Activated B cell treated with CpG ODN at 0.5 μM for 24 hours (primary cell): Measurements from ENCODE around the gene MAP3K13. TPM values are rescaled to one million over a fixed set of nuclear protein-coding genes. Genes with fewer than 3 reads are reported as not detected.

Experiments
- ATAC-seq: fragments of 200-7000 bp; cut with Tn5 transposase; one replicate; pipeline ENCODE4 v1.10.0; 2021; ENCODE audit warnings: low read depth, mild to moderate bottlenecking, moderate library complexity
- CTCF ChIA-PET: fragments of 350-600 bp; sonication (Branson Sonifier 250); formaldehyde crosslinking; loops from one replicate; lab custom pipeline; 2021; ENCODE audit warnings: antibody characterized with exemption; lab: Charles Lee
- POLR2A ChIA-PET: fragments of 350-600 bp; sonication (Branson Sonifier 250); formaldehyde crosslinking; loops from one replicate; lab custom pipeline; 2021; ENCODE audit warnings: antibody characterized with exemption; lab: Charles Lee
- DNase-seq: peaks from one replicate; pipeline ENCODE4 v3.0.0; 2022
- H3K27ac Mint-ChIP-seq: one replicate; pipeline ENCODE4 v1.8.0; 2020; ENCODE audit warnings: mixed read lengths
- H3K27me3 Mint-ChIP-seq: one replicate; pipeline ENCODE4 v1.8.0; 2021; ENCODE audit warnings: mixed read lengths
- H3K36me3 Mint-ChIP-seq: one replicate; pipeline ENCODE4 v1.8.0; 2021; ENCODE audit warnings: low read depth, mixed read lengths
- H3K4me1 Mint-ChIP-seq: one replicate; pipeline ENCODE4 v1.8.0; 2021; ENCODE audit warnings: mixed read lengths
- H3K4me3 Mint-ChIP-seq: one replicate; pipeline ENCODE4 v1.8.0; 2020; ENCODE audit warnings: mild to moderate bottlenecking, mixed read lengths
- H3K9me3 Mint-ChIP-seq: one replicate; pipeline ENCODE4 v1.8.0; 2020; ENCODE audit warnings: mixed read lengths
- intact Hi-C: fragments of 100-400 bp; cut with micrococcal nuclease; formaldehyde crosslinking; loops from one replicate; pipeline ENCODE4 v1.15.1; 2024
- total RNA-seq: library from RNA; stranded (reverse); gene quantifications from 2 replicates; pipeline ENCODE4 v1.2.3, GENCODE V29; 2022
- TF ChIP-seq, protein P1 (sequence below): fragments of 200-600 bp; IDR thresholded peaks from one replicate; pipeline ENCODE4 v1.8.0; 2022; ENCODE audit warnings: antibody characterized with exemption, mild to moderate bottlenecking

Gene MAP3K13
- total RNA-seq, 1 donor from 2014 or later: 10.5 TPM

- Mint-ChIP-seq H3K27me3 (no peaks in the 10 kb centered on the region), H3K36me3 (no peaks in the 10 kb centered on the region), H3K4me1 (no peaks in the 10 kb centered on the region), H3K27ac (no peak overlapping the region), H3K9me3 (no peaks in the 10 kb centered on the region), H3K4me3 (no peak overlapping the region)
- TF ChIP-seq, protein P1, sequence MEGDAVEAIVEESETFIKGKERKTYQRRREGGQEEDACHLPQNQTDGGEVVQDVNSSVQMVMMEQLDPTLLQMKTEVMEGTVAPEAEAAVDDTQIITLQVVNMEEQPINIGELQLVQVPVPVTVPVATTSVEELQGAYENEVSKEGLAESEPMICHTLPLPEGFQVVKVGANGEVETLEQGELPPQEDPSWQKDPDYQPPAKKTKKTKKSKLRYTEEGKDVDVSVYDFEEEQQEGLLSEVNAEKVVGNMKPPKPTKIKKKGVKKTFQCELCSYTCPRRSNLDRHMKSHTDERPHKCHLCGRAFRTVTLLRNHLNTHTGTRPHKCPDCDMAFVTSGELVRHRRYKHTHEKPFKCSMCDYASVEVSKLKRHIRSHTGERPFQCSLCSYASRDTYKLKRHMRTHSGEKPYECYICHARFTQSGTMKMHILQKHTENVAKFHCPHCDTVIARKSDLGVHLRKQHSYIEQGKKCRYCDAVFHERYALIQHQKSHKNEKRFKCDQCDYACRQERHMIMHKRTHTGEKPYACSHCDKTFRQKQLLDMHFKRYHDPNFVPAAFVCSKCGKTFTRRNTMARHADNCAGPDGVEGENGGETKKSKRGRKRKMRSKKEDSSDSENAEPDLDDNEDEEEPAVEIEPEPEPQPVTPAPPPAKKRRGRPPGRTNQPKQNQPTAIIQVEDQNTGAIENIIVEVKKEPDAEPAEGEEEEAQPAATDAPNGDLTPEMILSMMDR: no peak
- intact Hi-C loops: no loop called here
- no peak for ATAC-seq
- ChIA-PET CTCF (no interaction called here), POLR2A (no interaction called here)
- DNase-seq: no peak
These were observed 37.1 kb downstream of the MAP3K13 start for GRCh38 chr3:185399737-185400667.

GRCh38 chr3:185400866-185401265 lies 37.9 kb downstream of the MAP3K13 start:
- TF ChIP-seq, protein P1: no peak
- Mint-ChIP-seq H3K36me3 (no peaks in the 10 kb centered on the region), H3K4me1 (no peaks in the 10 kb centered on the region), H3K27ac (no peak overlapping the region), H3K4me3 (no peak overlapping the region), H3K27me3 (no peaks in the 10 kb centered on the region), H3K9me3 (no peaks in the 10 kb centered on the region)
- POLR2A ChIA-PET: no interaction called here
- ATAC-seq (no peak), DNase-seq (no peak)
- CTCF ChIA-PET: no interaction called here
- intact Hi-C loops: no loop called here

DNA sequence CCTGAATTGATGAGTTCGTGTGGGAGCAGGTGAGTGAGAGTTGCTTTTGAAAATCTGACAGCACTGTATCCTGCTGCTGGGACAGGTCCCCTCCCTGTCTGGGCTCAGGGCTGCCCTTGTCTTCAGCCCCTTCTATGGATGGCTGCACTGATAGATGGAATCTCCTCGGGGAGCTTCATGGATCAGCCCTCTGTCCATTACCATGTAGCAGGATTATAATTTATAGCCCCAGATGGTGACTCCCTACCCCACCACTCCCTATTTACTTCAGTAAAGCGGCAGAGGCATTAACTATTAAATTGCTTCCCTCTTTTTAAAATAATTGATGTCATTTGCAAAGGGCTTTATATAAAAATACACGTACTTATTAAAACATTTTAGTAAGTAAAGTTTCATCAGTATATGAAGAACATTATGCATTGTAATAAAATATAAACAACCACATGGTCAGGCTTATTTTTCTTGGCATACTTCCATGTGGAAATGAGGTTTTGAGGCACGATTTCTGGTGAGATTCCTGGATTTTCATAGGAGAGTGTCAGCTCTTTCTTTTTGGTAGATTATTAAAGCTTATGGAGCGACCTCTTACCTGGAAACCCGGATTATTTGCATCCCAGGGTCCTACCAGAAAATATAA lies 38.5 kb downstream of the MAP3K13 start:
- ATAC-seq (no peak), DNase-seq (no peak)
- no peaks in the 10 kb centered on the region for H3K4me1 Mint-ChIP-seq
- intact Hi-C loops: no loop called here
- H3K9me3 Mint-ChIP-seq: no peaks in the 10 kb centered on the region
- ChIA-PET POLR2A (no interaction called here), CTCF (no interaction called here)
- no peak overlapping the region for H3K27ac Mint-ChIP-seq
- no peaks in the 10 kb centered on the region for H3K27me3 Mint-ChIP-seq
- no peak overlapping the region for H3K4me3 Mint-ChIP-seq
- TF ChIP-seq, protein P1: no peak
- H3K36me3 Mint-ChIP-seq: no peaks in the 10 kb centered on the region

- no peak for DNase-seq
- no peak for ATAC-seq
- Mint-ChIP-seq H3K9me3 (no peaks in the 10 kb centered on the region), H3K27me3 (no peaks in the 10 kb centered on the region), H3K4me1 (no peaks in the 10 kb centered on the region), H3K27ac (no peak overlapping the region), H3K36me3 (no peaks in the 10 kb centered on the region), H3K4me3 (no peak overlapping the region)
- TF ChIP-seq, protein P1: no peak
- intact Hi-C loops: no loop called here
- CTCF ChIA-PET: no interaction called here
- POLR2A ChIA-PET: no interaction called here
These were observed 39.6 kb downstream of the MAP3K13 start for GRCh38 chr3:185402561-185402960.

DNA sequence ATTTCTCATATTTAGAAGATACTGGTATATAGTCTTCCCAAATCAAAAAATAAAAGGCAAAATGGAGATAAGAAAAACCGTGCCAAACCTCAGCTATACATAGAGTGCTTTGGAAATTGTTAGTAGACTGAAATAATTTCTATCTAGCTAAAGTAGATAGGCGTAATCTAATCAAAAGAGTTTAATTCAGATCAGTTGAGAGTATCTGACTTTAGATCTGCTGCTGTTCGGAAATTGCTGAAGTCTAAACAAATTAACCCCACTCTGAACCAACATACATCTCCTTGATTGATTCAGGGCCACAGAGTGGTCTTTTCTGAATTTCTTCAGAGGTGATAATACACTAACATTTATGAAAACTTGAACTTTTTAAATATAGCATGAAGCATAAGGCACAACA lies 40.1 kb downstream of the MAP3K13 start:
- H3K36me3 Mint-ChIP-seq: no peaks in the 10 kb centered on the region
- DNase-seq (no peak), ATAC-seq (no peak)
- ChIA-PET CTCF (no interaction called here), POLR2A (no interaction called here)
- intact Hi-C loops: no loop called here
- H3K4me3 Mint-ChIP-seq: no peak overlapping the region
- no peak overlapping the region for H3K27ac Mint-ChIP-seq
- no peaks in the 10 kb centered on the region for H3K27me3 Mint-ChIP-seq
- H3K4me1 Mint-ChIP-seq: no peaks in the 10 kb centered on the region
- no peaks in the 10 kb centered on the region for H3K9me3 Mint-ChIP-seq
- TF ChIP-seq, protein P1: no peak
